Measurements from ENCODE around the gene APBB2. TPM values are rescaled to one million over a fixed set of nuclear protein-coding genes. Genes with fewer than 3 reads are reported as not detected.
A peak's percentile ranks its signal among the peaks of the same experiment; 100 is the strongest.

Gene APBB2
- total and polyA plus RNA-seq, 8 donors: 42.5 to 94.8 (median 53.8) TPM

DNA sequence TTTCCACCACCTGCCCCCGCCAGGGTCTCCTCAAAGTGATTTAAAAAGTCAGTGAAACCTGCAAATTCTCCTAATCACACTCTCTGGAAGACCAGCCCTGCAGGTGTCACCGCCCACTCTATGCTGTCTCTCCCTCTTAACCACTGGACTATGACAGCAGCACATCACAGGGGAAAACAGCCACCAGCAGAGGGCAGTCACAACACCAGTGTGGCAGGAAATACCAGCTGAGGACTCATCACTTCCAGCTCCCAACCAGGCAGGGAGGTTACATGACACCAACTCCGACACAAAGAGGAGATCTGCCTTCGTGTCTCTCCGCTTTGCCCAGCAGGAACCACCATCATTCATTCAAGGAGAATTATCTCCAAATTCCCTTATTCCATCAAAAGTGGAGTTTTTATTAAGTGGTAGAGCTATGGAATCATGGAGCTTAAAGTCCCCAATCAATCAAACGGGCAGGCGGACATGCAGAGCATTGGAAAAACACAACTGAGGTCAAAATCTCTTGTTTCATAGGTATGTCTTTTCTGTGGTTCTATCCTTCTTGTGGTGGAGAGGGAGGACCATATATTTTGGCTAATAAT, 373.3 kb downstream of the APBB2 start:
- H3K27ac ChIP-seq: no peak overlapping the region
- intact Hi-C loops (cut with DNase I): no loop called here
- peaks cover 0 to 28% of the 10 kb centered on the region in 2 donors for H3K4me1 ChIP-seq
- ATAC-seq (peak; percentile 89), DNase-seq (peak in 3 of 4 donors; percentile 44 to 84 (median 73))
- TF ChIP-seq, protein P1, sequence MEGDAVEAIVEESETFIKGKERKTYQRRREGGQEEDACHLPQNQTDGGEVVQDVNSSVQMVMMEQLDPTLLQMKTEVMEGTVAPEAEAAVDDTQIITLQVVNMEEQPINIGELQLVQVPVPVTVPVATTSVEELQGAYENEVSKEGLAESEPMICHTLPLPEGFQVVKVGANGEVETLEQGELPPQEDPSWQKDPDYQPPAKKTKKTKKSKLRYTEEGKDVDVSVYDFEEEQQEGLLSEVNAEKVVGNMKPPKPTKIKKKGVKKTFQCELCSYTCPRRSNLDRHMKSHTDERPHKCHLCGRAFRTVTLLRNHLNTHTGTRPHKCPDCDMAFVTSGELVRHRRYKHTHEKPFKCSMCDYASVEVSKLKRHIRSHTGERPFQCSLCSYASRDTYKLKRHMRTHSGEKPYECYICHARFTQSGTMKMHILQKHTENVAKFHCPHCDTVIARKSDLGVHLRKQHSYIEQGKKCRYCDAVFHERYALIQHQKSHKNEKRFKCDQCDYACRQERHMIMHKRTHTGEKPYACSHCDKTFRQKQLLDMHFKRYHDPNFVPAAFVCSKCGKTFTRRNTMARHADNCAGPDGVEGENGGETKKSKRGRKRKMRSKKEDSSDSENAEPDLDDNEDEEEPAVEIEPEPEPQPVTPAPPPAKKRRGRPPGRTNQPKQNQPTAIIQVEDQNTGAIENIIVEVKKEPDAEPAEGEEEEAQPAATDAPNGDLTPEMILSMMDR (IDR thresholded peaks at IDR 0.05): peak; percentile 41 to 82
- H3K4me3 ChIP-seq: no peak overlapping the region
- no peaks in the 10 kb centered on the region for H3K9me3 ChIP-seq
- H3K36me3 ChIP-seq: peaks cover 0 to 3% of the 10 kb centered on the region in 2 donors
- no peaks in the 10 kb centered on the region for H3K27me3 ChIP-seq

DNA sequence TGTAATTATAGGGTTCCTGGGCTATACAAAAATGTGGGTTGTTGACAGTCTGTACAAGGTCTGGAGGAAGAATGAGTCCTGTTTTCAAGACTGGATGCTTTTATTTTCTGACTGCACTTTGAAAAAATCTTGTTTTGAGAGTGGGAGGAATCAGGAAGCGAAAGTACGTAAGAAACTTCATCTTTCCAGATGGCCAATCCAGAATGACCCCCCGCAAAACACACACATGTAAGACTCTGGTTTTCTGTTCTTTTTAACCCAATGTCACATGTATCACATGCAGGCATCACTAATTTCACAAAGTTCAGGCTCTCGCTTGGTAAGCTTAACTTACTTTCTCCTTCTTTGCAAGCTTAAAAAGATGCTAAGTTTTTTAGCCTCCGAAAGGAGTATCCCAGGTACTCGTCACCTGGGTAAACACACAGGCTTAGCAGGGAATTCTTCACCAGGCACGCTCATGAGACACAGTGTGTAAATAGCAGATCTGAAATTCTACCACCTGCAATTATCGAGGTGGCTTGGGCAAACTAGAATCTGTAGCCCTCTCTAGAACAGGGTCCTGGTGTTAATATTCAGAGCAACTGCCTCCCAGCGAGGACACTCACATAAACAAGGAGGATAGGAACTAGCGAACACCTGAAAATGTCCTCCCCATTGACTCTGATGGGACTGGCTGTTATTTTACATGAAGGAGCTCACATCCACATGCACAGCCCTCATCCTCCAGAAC, 373.9 kb downstream of the APBB2 start:
- peaks cover 0 to 28% of the 10 kb centered on the region in 2 donors for H3K4me1 ChIP-seq
- TF ChIP-seq, protein P1 (IDR thresholded peaks at IDR 0.05): no peak
- DNase-seq (no peak), ATAC-seq (no peak)
- intact Hi-C loops (cut with DNase I): no loop called here
- H3K9me3 ChIP-seq: no peaks in the 10 kb centered on the region
- H3K27me3 ChIP-seq: no peaks in the 10 kb centered on the region
- H3K4me3 ChIP-seq: no peak overlapping the region
- H3K27ac ChIP-seq: no peak overlapping the region
- peaks cover 0 to 3% of the 10 kb centered on the region in 2 donors for H3K36me3 ChIP-seq

DNA sequence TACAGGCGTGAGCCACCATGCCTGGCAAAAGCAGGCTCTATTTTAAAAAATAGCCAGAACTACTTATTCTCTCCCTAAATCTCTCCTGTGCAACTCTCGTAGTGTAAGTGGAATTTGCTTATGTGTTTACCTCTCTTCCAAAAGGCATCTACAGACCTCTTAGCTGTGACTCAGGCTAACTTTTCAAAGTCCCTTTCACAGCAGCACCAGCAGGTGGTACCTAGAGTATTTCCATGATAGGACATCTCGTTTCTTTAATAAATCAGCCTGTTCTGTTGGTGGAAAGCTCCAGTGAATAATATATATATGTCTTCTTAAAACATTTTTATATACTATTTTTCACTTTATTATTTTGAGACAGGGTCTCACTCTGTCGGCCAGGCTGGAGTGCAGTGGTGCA, 375.6 kb downstream of the APBB2 start:
- DNase-seq (no peak), ATAC-seq (no peak)
- H3K9me3 ChIP-seq: no peaks in the 10 kb centered on the region
- intact Hi-C loops (cut with DNase I): no loop called here
- H3K36me3 ChIP-seq: peaks cover 0 to 3% of the 10 kb centered on the region in 2 donors
- TF ChIP-seq, protein P1 (IDR thresholded peaks at IDR 0.05): no peak
- no peak overlapping the region for H3K27ac ChIP-seq
- H3K4me3 ChIP-seq: no peak overlapping the region
- no peaks in the 10 kb centered on the region for H3K27me3 ChIP-seq
- peaks cover 0 to 28% of the 10 kb centered on the region in 2 donors for H3K4me1 ChIP-seq

DNA sequence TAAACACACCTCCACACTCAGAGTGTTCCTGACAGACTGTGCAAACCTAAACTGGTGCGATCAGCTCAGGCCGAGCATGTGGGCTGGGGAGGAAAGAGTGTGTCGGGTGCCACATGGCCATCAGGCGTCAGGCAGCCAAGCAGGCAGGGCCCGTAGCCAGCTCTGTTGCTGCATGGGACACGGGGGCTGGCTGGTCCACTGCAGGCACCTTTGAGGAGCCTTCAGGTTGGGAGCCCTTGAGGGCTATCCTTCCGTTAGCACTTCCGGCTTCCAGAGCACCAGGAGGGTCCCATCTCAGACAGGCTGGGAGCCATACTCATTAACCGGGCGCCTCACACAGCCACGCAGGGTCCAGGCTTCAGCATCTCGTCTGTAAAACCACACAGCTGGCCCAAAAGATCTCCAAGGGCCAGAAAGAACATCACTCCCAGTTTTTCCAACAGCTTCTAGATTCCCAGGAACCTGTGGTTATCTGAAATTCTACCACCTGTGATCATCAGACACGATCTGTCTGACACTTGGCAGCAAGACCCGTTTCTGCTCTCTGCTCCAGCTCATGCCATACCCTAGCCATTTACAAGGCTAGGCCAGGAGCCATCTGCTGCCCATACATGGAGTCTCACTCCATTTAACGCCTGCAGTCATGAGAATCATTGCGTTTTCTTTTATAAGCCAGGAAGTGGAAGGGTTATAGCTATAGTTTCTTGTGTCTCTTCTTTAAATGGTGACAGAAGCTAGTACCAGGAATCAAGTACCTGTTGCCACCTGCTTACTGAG, 377.1 kb downstream of the APBB2 start:
- peaks cover 0 to 3% of the 10 kb centered on the region in 2 donors for H3K36me3 ChIP-seq
- H3K27ac ChIP-seq: no peak overlapping the region
- intact Hi-C loops (cut with DNase I): no loop called here
- ATAC-seq: no peak
- H3K27me3 ChIP-seq: no peaks in the 10 kb centered on the region
- TF ChIP-seq, protein P1 (IDR thresholded peaks at IDR 0.05): no peak
- peaks cover 0 to 15% of the 10 kb centered on the region in 2 donors for H3K4me1 ChIP-seq
- H3K9me3 ChIP-seq: no peaks in the 10 kb centered on the region
- no peak overlapping the region for H3K4me3 ChIP-seq
- no peak for DNase-seq

DNA sequence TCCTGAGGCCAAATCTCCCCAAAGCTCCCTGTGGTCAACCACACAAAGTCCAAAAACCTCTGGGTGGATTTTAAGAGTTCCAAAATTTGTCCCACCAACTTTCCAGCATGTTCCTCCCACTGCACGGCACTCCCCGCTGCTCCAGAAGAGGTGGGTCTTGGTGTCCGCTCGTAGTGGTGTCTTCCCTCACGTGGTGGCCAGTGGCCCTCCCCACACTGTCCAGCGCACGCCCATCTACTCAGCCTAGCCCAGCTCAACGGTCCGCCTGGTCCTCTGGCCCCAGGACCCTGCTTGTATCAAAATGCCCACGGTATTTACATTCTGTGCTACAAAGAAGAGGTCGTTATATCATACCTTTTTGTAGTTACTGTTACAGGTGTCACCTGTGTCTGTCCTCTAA, 381.1 kb downstream of the APBB2 start:
- H3K27me3 ChIP-seq: no peaks in the 10 kb centered on the region
- DNase-seq (no peak), ATAC-seq (no peak)
- intact Hi-C loops (cut with DNase I): no loop called here
- H3K9me3 ChIP-seq: no peaks in the 10 kb centered on the region
- no peak overlapping the region for H3K4me3 ChIP-seq
- peaks cover 0 to 12% of the 10 kb centered on the region in 2 donors for H3K36me3 ChIP-seq
- TF ChIP-seq, protein P1 (IDR thresholded peaks at IDR 0.05): no peak
- peaks cover 0 to 12% of the 10 kb centered on the region in 2 donors for H3K4me1 ChIP-seq
- H3K27ac ChIP-seq: no peak overlapping the region
